ENCODE results near the gene TEAD1. TPM values are rescaled to one million over a fixed set of nuclear protein-coding genes. Genes with fewer than 3 reads are reported as not detected.

Gene TEAD1
- total and polyA plus RNA-seq, 9 donors = 20.0 to 84.1 (median 67.6) TPM

- intact Hi-C loops (cut with DNase I) = no loop called here
- Histone ChIP-seq H3K27me3 (no peaks in the 10 kb centered on the region), H3K36me3 (no peaks in the 10 kb centered on the region), H3K9me3 (no peaks in the 10 kb centered on the region), H3K4me3 (no peak overlapping the region), H3K4me1 (ENCODE audit: insufficient read depth) (peaks cover 8% of the 10 kb centered on the region), H3K27ac (no peak overlapping the region)
- WGBS, 3 donors = 92 to 98% (median 93%) methylated on average over 4 of the region's 4 CpGs
- DNase-seq = no peak
- TF ChIP-seq CTCF (IDR thresholded peaks at IDR 0.05) (no peak), POLR2A (IDR thresholded peaks at IDR 0.05) (no peak), EP300 (IDR thresholded peaks at IDR 0.05) (no peak)
Observed at GRCh38 chr11:12786450-12786849, 112.2 kb downstream of the TEAD1 start.

DNA sequence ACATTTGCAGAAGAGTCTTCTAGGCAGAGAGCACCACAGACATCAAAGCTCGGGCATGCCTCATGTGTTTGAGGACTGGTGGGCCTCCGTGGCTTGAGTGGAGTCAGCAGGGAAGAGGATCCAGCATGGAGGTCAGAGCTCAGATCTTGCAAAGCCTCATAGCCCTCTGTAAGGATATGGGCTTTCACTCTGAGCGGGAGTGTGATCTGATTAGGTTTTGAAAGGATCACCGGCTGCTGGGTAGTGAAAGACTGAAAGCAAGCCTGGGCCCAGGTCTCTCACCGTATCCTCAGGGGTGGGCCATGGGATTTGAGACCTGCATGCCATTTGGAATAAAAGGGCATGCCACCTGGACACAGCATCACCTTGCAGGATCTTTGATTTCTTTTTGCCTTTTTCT lies 112.7 kb downstream of the TEAD1 start:
- peaks cover 9% of the 10 kb centered on the region for H3K4me1 ChIP-seq (ENCODE audit: insufficient read depth)
- H3K9me3 ChIP-seq = no peaks in the 10 kb centered on the region
- no peak overlapping the region for H3K27ac ChIP-seq
- no peaks in the 10 kb centered on the region for H3K36me3 ChIP-seq
- no peak for DNase-seq
- no peaks in the 10 kb centered on the region for H3K27me3 ChIP-seq
- intact Hi-C loops (cut with DNase I) = no loop called here
- 92 to 99% (median 95%) methylated on average over 5 of the region's 5 CpGs for WGBS, 3 donors
- TF ChIP-seq POLR2A (IDR thresholded peaks at IDR 0.05) (no peak), EP300 (IDR thresholded peaks at IDR 0.05) (no peak), CTCF (IDR thresholded peaks at IDR 0.05) (no peak)
- H3K4me3 ChIP-seq = no peak overlapping the region

GRCh38 chr11:12787847-12788246 lies 113.6 kb downstream of the TEAD1 start:
- TF ChIP-seq EP300 (IDR thresholded peaks at IDR 0.05) (no peak), CTCF (IDR thresholded peaks at IDR 0.05) (no peak), POLR2A (IDR thresholded peaks at IDR 0.05) (no peak)
- intact Hi-C loops (cut with DNase I) = no loop called here
- Histone ChIP-seq H3K36me3 (no peaks in the 10 kb centered on the region), H3K4me1 (ENCODE audit: insufficient read depth) (peaks cover 15% of the 10 kb centered on the region), H3K4me3 (no peak overlapping the region), H3K27me3 (no peaks in the 10 kb centered on the region), H3K27ac (no peak overlapping the region), H3K9me3 (no peaks in the 10 kb centered on the region)
- no peak for DNase-seq
- WGBS, 3 donors = 70 to 80% (median 70%) methylated on average over 9 of the region's 9 CpGs

GRCh38 chr11:12789054-12789453 lies 114.8 kb downstream of the TEAD1 start:
- Histone ChIP-seq H3K27me3 (no peaks in the 10 kb centered on the region), H3K27ac (no peak overlapping the region), H3K9me3 (no peaks in the 10 kb centered on the region), H3K4me1 (ENCODE audit: insufficient read depth) (peaks cover 20% of the 10 kb centered on the region), H3K4me3 (no peak overlapping the region), H3K36me3 (no peaks in the 10 kb centered on the region)
- intact Hi-C loops (cut with DNase I) = no loop called here
- no peak for TF ChIP-seq CTCF (IDR thresholded peaks at IDR 0.05)
- TF ChIP-seq EP300 (IDR thresholded peaks at IDR 0.05) = no peak
- TF ChIP-seq POLR2A (IDR thresholded peaks at IDR 0.05) = no peak
- WGBS, 3 donors = 77 to 94% (median 84%) methylated on average over 1 of the region's 1 CpG
- DNase-seq = no peak
